Muscle of arm (tissue), 12 donors: ENCODE results near the gene MAST3. TPM values are rescaled to one million over a fixed set of nuclear protein-coding genes. Genes with fewer than 3 reads are reported as not detected.
"Not testable (repeated sequence)": the region's sequence is repeated elsewhere in the genome, so short reads cannot be mapped to it uniquely, and the experiment has no call there.

Experiments
- DNase-seq: peaks from one replicate; pipeline ENCODE4 v3.0.0-alpha.2; 2013
- polyA plus RNA-seq, 12 donors: library from polyadenylated mRNA; unstranded; fragments of 120-200 nt; gene quantifications; one replicate each; pipeline ENCODE4 v1.2.1, GENCODE V29; 2013; ENCODE audit not compliant: insufficient read length in 12 of 12

MAST3 gene
- polyA plus RNA-seq, 12 donors = 4.4 to 70.6 (median 8.8) TPM

- DNase-seq = peak; percentile 73
These were observed 59.4 kb downstream of the MAST3 start for GRCh38 chr19:18156841-18157464.

- DNase-seq = no peak
These were observed 60.0 kb downstream of the MAST3 start for GRCh38 chr19:18157465-18158063.

- no peak for DNase-seq
These were observed 60.9 kb downstream of the MAST3 start for GRCh38 chr19:18158467-18158866.

GRCh38 chr19:18159059-18159616 is 61.6 kb downstream of the MAST3 start:
- DNase-seq = not testable (repeated sequence)

GRCh38 chr19:18159810-18160209 is 62.2 kb downstream of the MAST3 start:
- no peak for DNase-seq

- DNase-seq = no peak
These were observed 63.0 kb downstream of the MAST3 start for GRCh38 chr19:18160493-18160970.

GRCh38 chr19:18160971-18161635 is 63.5 kb downstream of the MAST3 start:
- no peak for DNase-seq

- no peak for DNase-seq
These were observed 64.0 kb downstream of the MAST3 start for GRCh38 chr19:18161636-18162002.

GRCh38 chr19:18164072-18164471 is 66.5 kb downstream of the MAST3 start:
- no peak for DNase-seq

GRCh38 chr19:18165794-18166544 is 68.4 kb downstream of the MAST3 start:
- DNase-seq = no peak

- no peak for DNase-seq
These were observed 69.4 kb downstream of the MAST3 start for GRCh38 chr19:18167011-18167410.

GRCh38 chr19:18167975-18168645 is 70.5 kb downstream of the MAST3 start:
- no peak for DNase-seq

GRCh38 chr19:18168673-18169381 is 71.2 kb downstream of the MAST3 start:
- DNase-seq = no peak

GRCh38 chr19:18170714-18171255 is 73.2 kb downstream of the MAST3 start:
- no peak for DNase-seq

- no peak for DNase-seq
These were observed 74.2 kb downstream of the MAST3 start for GRCh38 chr19:18171605-18172327.

GRCh38 chr19:18172331-18173053 is 74.9 kb downstream of the MAST3 start:
- DNase-seq = no peak

- DNase-seq = no peak
These were observed 75.5 kb downstream of the MAST3 start for GRCh38 chr19:18173054-18173571.

- no peak for DNase-seq
These were observed 76.2 kb downstream of the MAST3 start, which contains the start of gene IFI30 for GRCh38 chr19:18173572-18174288. TSS of gene IFI30 (plus strand) at chr19:18173813. CDS start at chr19:18173842, 29 bp downstream.
